ENCODE data around the gene MYL9.

- TF ChIP-seq CTCF (IDR thresholded peaks at IDR 0.05) (no peak), POLR2A (IDR thresholded peaks at IDR 0.05; ENCODE audit: low read depth) (no peak)
Measured at GRCh38 chr20:36591281-36591680, 50.0 kb downstream of the MYL9 start.
